HepG2 (cell line): ENCODE measurements around the gene MAB21L4. TPM values are rescaled to one million over a fixed set of nuclear protein-coding genes. Genes with fewer than 3 reads are reported as not detected.

ENCODE experiments used
- ARID3A ChIP-seq: IDR thresholded peaks from 2 replicates; pipeline ENCODE4 v1.6.1; 2012; ENCODE audit warnings: low read depth, low read length, improper control_type of control experiment
- BORCS8-MEF2B ChIP-seq: sonication (generic); formaldehyde crosslinking; IDR thresholded peaks from 2 replicates; pipeline ENCODE4 v1.8.0; 2022; ENCODE audit warnings: mild to moderate bottlenecking, missing genetic modification reagents
- FOXK2 ChIP-seq: fragments of 450-650 bp; IDR thresholded peaks from 2 replicates; pipeline ENCODE4 v1.6.1; 2016
- HOXA5 ChIP-seq: sonication (generic); formaldehyde crosslinking; IDR thresholded peaks from 2 replicates; pipeline ENCODE4 v1.4.0; 2020; ENCODE audit warnings: missing genetic modification reagents
- IKZF5 ChIP-seq: IDR thresholded peaks from 2 replicates; pipeline ENCODE4 v1.6.1; 2018; ENCODE audit warnings: missing genetic modification reagents, mild to moderate bottlenecking, missing compliant biosample characterization
- LCORL ChIP-seq, 2 experiments: fragments of 450-650 bp in 1 of 2; sonication (generic) in 1 of 2; formaldehyde crosslinking in 1 of 2; IDR thresholded peaks; 2 replicates each; pipeline versions ENCODE4 v1.5.0 to v1.6.1; 2017 to 2020; ENCODE audit warnings: antibody characterized with exemption in 1 of 2, missing genetic modification reagents in 1 of 2
- MYNN ChIP-seq: sonication (generic); formaldehyde crosslinking; IDR thresholded peaks from 2 replicates; pipeline ENCODE4 v1.4.0; 2020; ENCODE audit warnings: mild to moderate bottlenecking, low read depth, missing genetic modification reagents
- NBN ChIP-seq: fragments of 450-650 bp; conservative IDR thresholded peaks from 2 replicates; pipeline ENCODE4 v1.6.1; 2017
- SATB2 ChIP-seq: sonication (generic); formaldehyde crosslinking; IDR thresholded peaks from 2 replicates; pipeline ENCODE4 v1.5.0; 2020; ENCODE audit warnings: missing genetic modification reagents
- TARDBP ChIP-seq: sonication (generic); formaldehyde crosslinking; IDR thresholded peaks from 2 replicates; pipeline ENCODE4 v1.8.0; 2022; ENCODE audit warnings: mild to moderate bottlenecking, missing genetic modification reagents
- TBX3 ChIP-seq: fragments of 450-650 bp; IDR thresholded peaks from 2 replicates; pipeline ENCODE4 v1.6.1; 2017; ENCODE audit warnings: antibody characterized with exemption, mild to moderate bottlenecking, inconsistent platforms, borderline replicate concordance
- TCF12 ChIP-seq, 2 experiments: fragments of 450-650 bp in 1 of 2; sonication (generic) in 1 of 2; formaldehyde crosslinking in 1 of 2; IDR thresholded peaks; 2 replicates each; pipeline versions ENCODE4 v1.6.1 to v1.8.0; 2017 to 2022; ENCODE audit warnings: antibody characterized with exemption in 1 of 2, mild to moderate bottlenecking in 1 of 2, missing genetic modification reagents in 1 of 2, moderate library complexity in 1 of 2
- ZHX1 ChIP-seq: sonication (generic); formaldehyde crosslinking; IDR thresholded peaks from 2 replicates; pipeline ENCODE4 v1.8.1; 2022; ENCODE audit warnings: low read depth, mild to moderate bottlenecking, missing genetic modification reagents
- ZNF121 ChIP-seq: sonication (generic); formaldehyde crosslinking; IDR thresholded peaks from 2 replicates; pipeline ENCODE4 v1.5.0; 2020; ENCODE audit warnings: mild to moderate bottlenecking, missing genetic modification reagents
- ZNF44 ChIP-seq: sonication (generic); formaldehyde crosslinking; IDR thresholded peaks from 2 replicates; pipeline ENCODE4 v1.5.1; 2020; ENCODE audit warnings: mild to moderate bottlenecking, missing genetic modification reagents
- ZNF83 ChIP-seq: sonication (generic); formaldehyde crosslinking; IDR thresholded peaks from 2 replicates; pipeline ENCODE4 v1.4.0; 2020; ENCODE audit warnings: missing genetic modification reagents, mild to moderate bottlenecking, borderline replicate concordance
- polyA plus RNA-seq, 8 experiments: library from polyadenylated mRNA; depleted of rRNA in 3 of 8; stranded (reverse) in 7 of 8; unstranded in 1 of 8; fragments of >200 nt; fragmentation: Illumina TruSeq in 4 of 8; extraction: Trizol in 4 of 8; gene quantifications; 2 replicates each; pipeline versions ENCODE4 v1.2.1 to v1.2.3, GENCODE V29; 2011 to 2016; ENCODE audit warnings: low read depth in 4 of 8, missing spikeins in 1 of 8, mixed read lengths in 1 of 8; ENCODE audit not compliant: insufficient read depth in 1 of 8
- total RNA-seq, 5 experiments: library from RNA; depleted of rRNA; stranded (reverse); fragments of >200 nt; fragmentation: Illumina TruSeq; extraction: Trizol; gene quantifications; 2 replicates each; pipeline ENCODE4 v1.2.3, GENCODE V29; 2016; ENCODE audit warnings: low read depth in 1 of 5
- TF ChIP-seq, protein P1 (sequence below): sonication (generic); formaldehyde crosslinking; IDR thresholded peaks from 2 replicates; pipeline ENCODE4 v1.4.0; 2020; ENCODE audit warnings: missing genetic modification reagents
- TF ChIP-seq, protein P2 (sequence below), 2 experiments: sonication (generic) in 1 of 2; formaldehyde crosslinking in 1 of 2; IDR thresholded peaks; 2 replicates each; pipeline versions ENCODE4 v1.5.1 to v1.6.1; 2011 to 2020; ENCODE audit warnings: borderline replicate concordance in 1 of 2, low read depth in 1 of 2, low read length in 1 of 2, mild to moderate bottlenecking in 1 of 2, missing genetic modification reagents in 1 of 2, moderate library complexity in 1 of 2

The MAB21L4 gene
- total and polyA plus RNA-seq, 2 of the 13 experiments (the other 11 are each of a cell fraction or from before 2014, with no cell fraction given) = 3.0 to 14.0 TPM

GRCh38 chr2:240896871-240897692 is 1.1 kb upstream of the MAB21L4 start (continued):
- TF ChIP-seq, protein P1, sequence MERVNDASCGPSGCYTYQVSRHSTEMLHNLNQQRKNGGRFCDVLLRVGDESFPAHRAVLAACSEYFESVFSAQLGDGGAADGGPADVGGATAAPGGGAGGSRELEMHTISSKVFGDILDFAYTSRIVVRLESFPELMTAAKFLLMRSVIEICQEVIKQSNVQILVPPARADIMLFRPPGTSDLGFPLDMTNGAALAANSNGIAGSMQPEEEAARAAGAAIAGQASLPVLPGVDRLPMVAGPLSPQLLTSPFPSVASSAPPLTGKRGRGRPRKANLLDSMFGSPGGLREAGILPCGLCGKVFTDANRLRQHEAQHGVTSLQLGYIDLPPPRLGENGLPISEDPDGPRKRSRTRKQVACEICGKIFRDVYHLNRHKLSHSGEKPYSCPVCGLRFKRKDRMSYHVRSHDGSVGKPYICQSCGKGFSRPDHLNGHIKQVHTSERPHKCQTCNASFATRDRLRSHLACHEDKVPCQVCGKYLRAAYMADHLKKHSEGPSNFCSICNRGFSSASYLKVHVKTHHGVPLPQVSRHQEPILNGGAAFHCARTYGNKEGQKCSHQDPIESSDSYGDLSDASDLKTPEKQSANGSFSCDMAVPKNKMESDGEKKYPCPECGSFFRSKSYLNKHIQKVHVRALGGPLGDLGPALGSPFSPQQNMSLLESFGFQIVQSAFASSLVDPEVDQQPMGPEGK (CRISPR knock-in tag) = peak; percentile 80
- TF ChIP-seq MYNN (CRISPR knock-in tag) = no peak
- TF ChIP-seq NBN = no peak
- TF ChIP-seq ZHX1 = no peak; the same call in 1 of the 2 replicates
- no peak for TF ChIP-seq TCF12 (IDR thresholded peaks at IDR 0.05)
- no peak for TF ChIP-seq TCF12 (CRISPR knock-in tag; IDR thresholded peaks at IDR 0.05)
- 0 out of 2 replicates have a peak, but pooled peaks have one; percentile 12 for TF ChIP-seq TBX3
- no peak for TF ChIP-seq ZNF83 (CRISPR knock-in tag)
- no peak for TF ChIP-seq ZNF121 (CRISPR knock-in tag)
- TF ChIP-seq ZNF44 = no peak
- no peak for TF ChIP-seq ARID3A
- no peak for TF ChIP-seq IKZF5
- TF ChIP-seq TARDBP (CRISPR knock-in tag) = peak; percentile 92
- TF ChIP-seq LCORL (IDR thresholded peaks at IDR 0.05) = no peak
- peak; percentile 80; the same call in 1 of the 2 replicates for TF ChIP-seq LCORL (CRISPR knock-in tag; IDR thresholded peaks at IDR 0.05)
- TF ChIP-seq FOXK2 = 0 out of 2 replicates have a peak, but pooled peaks have one; percentile 22
- no peak for TF ChIP-seq HOXA5 (CRISPR knock-in tag)
- no peak for TF ChIP-seq SATB2
- peak; percentile 90 for TF ChIP-seq BORCS8-MEF2B
- TF ChIP-seq, protein P2, sequence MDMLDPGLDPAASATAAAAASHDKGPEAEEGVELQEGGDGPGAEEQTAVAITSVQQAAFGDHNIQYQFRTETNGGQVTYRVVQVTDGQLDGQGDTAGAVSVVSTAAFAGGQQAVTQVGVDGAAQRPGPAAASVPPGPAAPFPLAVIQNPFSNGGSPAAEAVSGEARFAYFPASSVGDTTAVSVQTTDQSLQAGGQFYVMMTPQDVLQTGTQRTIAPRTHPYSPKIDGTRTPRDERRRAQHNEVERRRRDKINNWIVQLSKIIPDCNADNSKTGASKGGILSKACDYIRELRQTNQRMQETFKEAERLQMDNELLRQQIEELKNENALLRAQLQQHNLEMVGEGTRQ (IDR thresholded peaks at IDR 0.05; ENCODE audit: low read depth, low read length) = no peak
- TF ChIP-seq, protein P2 (CRISPR knock-in tag; IDR thresholded peaks at IDR 0.05; ENCODE audit: borderline replicate concordance) = no peak
